Left lobe of liver (tissue), 2 donors: ENCODE data around the gene ORAI2. TPM values are rescaled to one million over a fixed set of nuclear protein-coding genes. Genes with fewer than 3 reads are reported as not detected.
"Not testable (repeated sequence)": the region's sequence is repeated elsewhere in the genome, so short reads cannot be mapped to it uniquely, and the experiment has no call there.

Experiments
- ATAC-seq: fragments of 200-7000 bp; cut with Tn5 transposase; one replicate; pipeline ENCODE4 v1.9.1; 2020; ENCODE audit warnings: mild to moderate bottlenecking, moderate library complexity
- DNase-seq: peaks from one replicate; pipeline ENCODE4 v3.0.0-alpha.2; 2020; ENCODE audit warnings: low spot score
- total RNA-seq: library from RNA; stranded (reverse); gene quantifications from one replicate; pipeline ENCODE4 v1.2.1, GENCODE V29; 2021
- donor health status: DM: no; HTN: no; CAD: no; lungs with moderate emphysema.
- donor health status: DM: no; HTN: yes; CAD: no.

The ORAI2 gene
- total RNA-seq: 1.9 TPM

- peak; percentile 82 for DNase-seq
- peak; percentile 87 for ATAC-seq
Observed at GRCh38 chr7:102433219-102434038, at the start of gene ORAI2. TSS of gene ORAI2 (plus strand) at chr7:102433575. CDS start at chr7:102438957, 5,382 bp downstream.

GRCh38 chr7:102387064-102387463 is 46.3 kb upstream of the ORAI2 start:
- ATAC-seq (peak; percentile 36), DNase-seq (no peak)

- ATAC-seq (no peak), DNase-seq (no peak)
Observed at GRCh38 chr7:102389810-102390209, 43.6 kb upstream of the ORAI2 start.

GRCh38 chr7:102390697-102391484 is 42.5 kb upstream of the ORAI2 start:
- ATAC-seq (peak; percentile 98), DNase-seq (peak; percentile 84)

- ATAC-seq (no peak), DNase-seq (no peak)
Observed at GRCh38 chr7:102392330-102392729, 41.0 kb upstream of the ORAI2 start.

GRCh38 chr7:102393467-102393866 is 39.9 kb upstream of the ORAI2 start:
- ATAC-seq: no peak
- DNase-seq: no peak

GRCh38 chr7:102395592-102395872 is 37.8 kb upstream of the ORAI2 start:
- no peak for DNase-seq

GRCh38 chr7:102395873-102396709 is 37.3 kb upstream of the ORAI2 start, which contains the start of gene PRKRIP1:
TSS of gene PRKRIP1 (plus strand) at chr7:102396363. CDS start at chr7:102396412, 49 bp downstream.
- peak; percentile 82 for DNase-seq
- peak; percentile 93 for ATAC-seq

More at GRCh38 chr7:102395592-102395872, 37.8 kb upstream of the ORAI2 start:
- ATAC-seq: peak; percentile 21

GRCh38 chr7:102396710-102397019 is 36.7 kb upstream of the ORAI2 start:
- DNase-seq: no peak
- peak; percentile 11 for ATAC-seq

- no peak for ATAC-seq
Observed at GRCh38 chr7:102398543-102398942, 34.8 kb upstream of the ORAI2 start.

GRCh38 chr7:102400360-102400759 is 33.0 kb upstream of the ORAI2 start:
- ATAC-seq: no peak

More at GRCh38 chr7:102398543-102398942, 34.8 kb upstream of the ORAI2 start:
- no peak for DNase-seq

GRCh38 chr7:102403563-102403962 is 29.8 kb upstream of the ORAI2 start:
- ATAC-seq (no peak), DNase-seq (no peak)

More at GRCh38 chr7:102400360-102400759, 33.0 kb upstream of the ORAI2 start:
- DNase-seq: no peak

- peak; percentile 98 for ATAC-seq
- no peak for DNase-seq
Observed at GRCh38 chr7:102404005-102404861, 29.1 kb upstream of the ORAI2 start.

- not testable (repeated sequence) for ATAC-seq, DNase-seq
Observed at GRCh38 chr7:102404862-102405188, 28.6 kb upstream of the ORAI2 start.

GRCh38 chr7:102407910-102408309 is 25.5 kb upstream of the ORAI2 start:
- DNase-seq: no peak

GRCh38 chr7:102408530-102408929 is 24.8 kb upstream of the ORAI2 start:
- DNase-seq, ATAC-seq: not testable (repeated sequence)

More at GRCh38 chr7:102407910-102408309, 25.5 kb upstream of the ORAI2 start:
- no peak for ATAC-seq

GRCh38 chr7:102409340-102409739 is 24.0 kb upstream of the ORAI2 start:
- ATAC-seq: no peak
- no peak for DNase-seq

- no peak for ATAC-seq
- no peak for DNase-seq
Observed at GRCh38 chr7:102410123-102410522, 23.3 kb upstream of the ORAI2 start.

- DNase-seq (no peak), ATAC-seq (no peak)
Observed at GRCh38 chr7:102410918-102411317, 22.5 kb upstream of the ORAI2 start.

- peak; percentile 87 for ATAC-seq
Observed at GRCh38 chr7:102412548-102412947, 20.8 kb upstream of the ORAI2 start.

More at GRCh38 chr7:102412548-102412947, 20.8 kb upstream of the ORAI2 start:
- DNase-seq: no peak
